Liver (tissue), 9 donors: ENCODE data around the gene TRIP13. TPM values are rescaled to one million over a fixed set of nuclear protein-coding genes. Genes with fewer than 3 reads are reported as not detected.
"Not testable (repeated sequence)": the region's sequence is repeated elsewhere in the genome, so short reads cannot be mapped to it uniquely, and the experiment has no call there.

Experiments used
- DNase-seq: peaks from one replicate; pipeline ENCODE4 v3.0.0-alpha.2; 2017; ENCODE audit warnings: low spot score
- H3K27ac ChIP-seq, 2 donors: one replicate each; pipeline ENCODE4 v1.7.0; 2013; ENCODE audit warnings: inconsistent platforms in 2 of 2, low read length in 2 of 2, control low read depth in 1 of 2, low read depth in 1 of 2, mild to moderate bottlenecking in 1 of 2
- H3K27me3 ChIP-seq, 4 donors: one replicate each; pipeline versions ENCODE4 v1.6.1 to v1.7.0; 2013; ENCODE audit warnings: low read length in 3 of 4, inconsistent platforms in 1 of 4, mild to moderate bottlenecking in 1 of 4, moderate library complexity in 1 of 4; ENCODE audit not compliant: control insufficient read depth in 4 of 4, insufficient read depth in 4 of 4
- H3K36me3 ChIP-seq, 4 donors: one replicate each; pipeline versions ENCODE4 v1.6.1 to v1.7.0; 2013; ENCODE audit warnings: low read length in 3 of 4, mild to moderate bottlenecking in 3 of 4, low read depth in 1 of 4, moderate library complexity in 1 of 4; ENCODE audit not compliant: control insufficient read depth in 4 of 4, insufficient read depth in 3 of 4
- H3K4me1 ChIP-seq, 4 donors: one replicate each; pipeline versions ENCODE4 v1.6.1 to v1.7.0; 2013; ENCODE audit warnings: low read length in 3 of 4, mild to moderate bottlenecking in 3 of 4, moderate library complexity in 1 of 4; ENCODE audit not compliant: control insufficient read depth in 4 of 4, insufficient read depth in 4 of 4
- H3K4me3 ChIP-seq, 3 donors: one replicate each; pipeline versions ENCODE4 v1.6.1 to v1.7.0; 2013; ENCODE audit warnings: low read length in 3 of 3, control low read depth in 1 of 3, low read depth in 1 of 3, mild to moderate bottlenecking in 1 of 3
- H3K9ac ChIP-seq, 2 donors: one replicate each; pipeline ENCODE4 v1.7.0; 2013; ENCODE audit warnings: low read length in 2 of 2, mild to moderate bottlenecking in 2 of 2, moderate library complexity in 2 of 2, control low read depth in 1 of 2, low read depth in 1 of 2
- H3K9me3 ChIP-seq, 4 donors: one replicate each; pipeline versions ENCODE4 v1.6.1 to v1.7.0; 2013; ENCODE audit warnings: low read length in 3 of 4; ENCODE audit not compliant: control insufficient read depth in 4 of 4
- FOXA1 ChIP-seq: IDR thresholded peaks from 2 replicates; pipeline ENCODE4 v1.6.1; 2016; ENCODE audit warnings: antibody characterized with exemption
- HNF4A ChIP-seq, 2 donors: conservative IDR thresholded peaks; 2 replicates each; pipeline ENCODE4 v1.6.1; 2016; ENCODE audit warnings: antibody characterized with exemption in 2 of 2, mild to moderate bottlenecking in 2 of 2
- HNF4G ChIP-seq: IDR thresholded peaks from 2 replicates; pipeline ENCODE4 v1.6.1; 2016; ENCODE audit warnings: antibody characterized with exemption
- RAD21 ChIP-seq, 2 donors: IDR thresholded peaks; 2 replicates each; pipeline ENCODE4 v1.6.1; 2016; ENCODE audit warnings: antibody characterized with exemption in 2 of 2, mild to moderate bottlenecking in 2 of 2
- RXRA ChIP-seq, 2 donors: IDR thresholded peaks; 2 replicates each; pipeline ENCODE4 v1.6.1; 2017 to 2018; ENCODE audit warnings: antibody characterized with exemption in 2 of 2, mild to moderate bottlenecking in 1 of 2
- SP1 ChIP-seq: IDR thresholded peaks from 2 replicates; pipeline ENCODE4 v1.6.1; 2018; ENCODE audit warnings: antibody characterized with exemption, mild to moderate bottlenecking
- TAF1 ChIP-seq: conservative IDR thresholded peaks from 2 replicates; pipeline ENCODE4 v1.6.1; 2016; ENCODE audit warnings: antibody characterized with exemption, mild to moderate bottlenecking
- YY1 ChIP-seq: IDR thresholded peaks from 2 replicates; pipeline ENCODE4 v1.6.1; 2016; ENCODE audit warnings: antibody characterized with exemption, mild to moderate bottlenecking
- WGBS: extraction: QIAGEN DNeasy Blood & Tissue Kit; methylation state at CpG from one replicate; pipeline ENCODE4 v1.1.7; 2013; 5-methylcytosine and 5-hydroxymethylcytosine counted together
- polyA plus RNA-seq, 2 donors: library from polyadenylated mRNA; stranded (reverse) in 1 of 2; unstranded in 1 of 2; fragments of 200-250 nt in 1 of 2; fragments of >200 nt in 1 of 2; fragmentation: Nextera tagmentation in 1 of 2; extraction: Ambion mirVana in 1 of 2; gene quantifications; one replicate each; pipeline versions ENCODE4 v1.2.1 to v1.2.3, GENCODE V29; 2013 to 2015
- total RNA-seq, 2 donors: library from RNA; depleted of rRNA; stranded (reverse); fragments of >200 nt; gene quantifications; one replicate each; pipeline ENCODE4 v1.2.3, GENCODE V29; 2014
- TF ChIP-seq, protein P1 (sequence below): IDR thresholded peaks from 2 replicates; pipeline ENCODE4 v1.6.1; 2016; ENCODE audit warnings: antibody characterized with exemption, mild to moderate bottlenecking
- TF ChIP-seq, protein P2 (sequence below): IDR thresholded peaks from 2 replicates; pipeline ENCODE4 v1.6.1; 2016; ENCODE audit warnings: antibody characterized with exemption
- TF ChIP-seq, protein P3 (sequence below): IDR thresholded peaks from 2 replicates; pipeline ENCODE4 v1.6.1; 2016; ENCODE audit warnings: antibody characterized with exemption
- TF ChIP-seq, protein P4 (sequence below): IDR thresholded peaks from 2 replicates; pipeline ENCODE4 v1.6.1; 2016; ENCODE audit warnings: antibody characterized with exemption
- donor health status: healthy.
- donor health status: healthy.
- donor health status: healthy.
- donor health status: healthy.
- donor health status: healthy.

TRIP13 gene
- total and polyA plus RNA-seq, 4 donors: 0.42 to 12.4 (median 0.84) TPM

DNA sequence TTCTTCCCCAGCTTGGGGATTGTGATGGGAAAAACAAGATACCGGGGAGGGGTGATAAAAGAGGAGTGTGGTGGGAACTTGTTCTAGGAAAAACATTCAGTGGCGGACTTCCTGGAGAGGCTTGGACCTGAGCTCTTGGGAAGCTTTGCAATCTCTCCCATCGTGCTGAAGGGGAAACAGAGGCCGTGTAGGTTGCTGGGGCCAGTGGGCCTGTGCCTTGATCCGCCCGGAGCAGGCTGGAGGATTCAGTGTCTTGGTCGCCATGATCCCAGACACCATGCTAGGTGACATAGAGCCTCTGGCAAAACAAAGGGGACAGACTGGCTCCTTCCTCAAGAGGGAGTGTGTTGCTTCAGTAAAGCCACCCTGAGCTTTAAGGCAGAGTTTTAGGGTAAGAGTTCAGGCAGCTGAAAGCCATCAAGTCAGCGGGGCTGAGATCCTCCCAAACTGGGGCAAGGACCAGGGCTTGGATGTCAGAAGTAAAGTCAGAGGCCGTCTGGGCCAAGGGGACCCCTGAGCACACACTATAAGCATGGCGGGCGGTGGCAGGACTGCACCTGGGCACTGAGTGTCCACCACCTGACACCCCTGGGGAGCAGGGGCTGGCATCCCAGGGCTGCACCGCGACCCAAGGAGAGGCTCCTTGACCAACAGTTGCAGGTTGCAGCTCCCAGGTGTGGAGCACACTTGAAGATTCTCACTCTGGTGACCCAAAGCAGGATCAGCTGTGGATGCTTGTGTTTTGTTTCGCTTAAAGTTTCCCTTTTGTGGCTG is 44.7 kb downstream of the TRIP13 start (continued):
- TF ChIP-seq, protein P1, sequence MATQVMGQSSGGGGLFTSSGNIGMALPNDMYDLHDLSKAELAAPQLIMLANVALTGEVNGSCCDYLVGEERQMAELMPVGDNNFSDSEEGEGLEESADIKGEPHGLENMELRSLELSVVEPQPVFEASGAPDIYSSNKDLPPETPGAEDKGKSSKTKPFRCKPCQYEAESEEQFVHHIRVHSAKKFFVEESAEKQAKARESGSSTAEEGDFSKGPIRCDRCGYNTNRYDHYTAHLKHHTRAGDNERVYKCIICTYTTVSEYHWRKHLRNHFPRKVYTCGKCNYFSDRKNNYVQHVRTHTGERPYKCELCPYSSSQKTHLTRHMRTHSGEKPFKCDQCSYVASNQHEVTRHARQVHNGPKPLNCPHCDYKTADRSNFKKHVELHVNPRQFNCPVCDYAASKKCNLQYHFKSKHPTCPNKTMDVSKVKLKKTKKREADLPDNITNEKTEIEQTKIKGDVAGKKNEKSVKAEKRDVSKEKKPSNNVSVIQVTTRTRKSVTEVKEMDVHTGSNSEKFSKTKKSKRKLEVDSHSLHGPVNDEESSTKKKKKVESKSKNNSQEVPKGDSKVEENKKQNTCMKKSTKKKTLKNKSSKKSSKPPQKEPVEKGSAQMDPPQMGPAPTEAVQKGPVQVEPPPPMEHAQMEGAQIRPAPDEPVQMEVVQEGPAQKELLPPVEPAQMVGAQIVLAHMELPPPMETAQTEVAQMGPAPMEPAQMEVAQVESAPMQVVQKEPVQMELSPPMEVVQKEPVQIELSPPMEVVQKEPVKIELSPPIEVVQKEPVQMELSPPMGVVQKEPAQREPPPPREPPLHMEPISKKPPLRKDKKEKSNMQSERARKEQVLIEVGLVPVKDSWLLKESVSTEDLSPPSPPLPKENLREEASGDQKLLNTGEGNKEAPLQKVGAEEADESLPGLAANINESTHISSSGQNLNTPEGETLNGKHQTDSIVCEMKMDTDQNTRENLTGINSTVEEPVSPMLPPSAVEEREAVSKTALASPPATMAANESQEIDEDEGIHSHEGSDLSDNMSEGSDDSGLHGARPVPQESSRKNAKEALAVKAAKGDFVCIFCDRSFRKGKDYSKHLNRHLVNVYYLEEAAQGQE: no peak
- TF ChIP-seq TAF1 (no peak), YY1 (no peak), FOXA1 (no peak)
- TF ChIP-seq, protein P2, sequence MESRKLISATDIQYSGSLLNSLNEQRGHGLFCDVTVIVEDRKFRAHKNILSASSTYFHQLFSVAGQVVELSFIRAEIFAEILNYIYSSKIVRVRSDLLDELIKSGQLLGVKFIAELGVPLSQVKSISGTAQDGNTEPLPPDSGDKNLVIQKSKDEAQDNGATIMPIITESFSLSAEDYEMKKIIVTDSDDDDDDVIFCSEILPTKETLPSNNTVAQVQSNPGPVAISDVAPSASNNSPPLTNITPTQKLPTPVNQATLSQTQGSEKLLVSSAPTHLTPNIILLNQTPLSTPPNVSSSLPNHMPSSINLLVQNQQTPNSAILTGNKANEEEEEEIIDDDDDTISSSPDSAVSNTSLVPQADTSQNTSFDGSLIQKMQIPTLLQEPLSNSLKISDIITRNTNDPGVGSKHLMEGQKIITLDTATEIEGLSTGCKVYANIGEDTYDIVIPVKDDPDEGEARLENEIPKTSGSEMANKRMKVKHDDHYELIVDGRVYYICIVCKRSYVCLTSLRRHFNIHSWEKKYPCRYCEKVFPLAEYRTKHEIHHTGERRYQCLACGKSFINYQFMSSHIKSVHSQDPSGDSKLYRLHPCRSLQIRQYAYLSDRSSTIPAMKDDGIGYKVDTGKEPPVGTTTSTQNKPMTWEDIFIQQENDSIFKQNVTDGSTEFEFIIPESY: no peak

DNA sequence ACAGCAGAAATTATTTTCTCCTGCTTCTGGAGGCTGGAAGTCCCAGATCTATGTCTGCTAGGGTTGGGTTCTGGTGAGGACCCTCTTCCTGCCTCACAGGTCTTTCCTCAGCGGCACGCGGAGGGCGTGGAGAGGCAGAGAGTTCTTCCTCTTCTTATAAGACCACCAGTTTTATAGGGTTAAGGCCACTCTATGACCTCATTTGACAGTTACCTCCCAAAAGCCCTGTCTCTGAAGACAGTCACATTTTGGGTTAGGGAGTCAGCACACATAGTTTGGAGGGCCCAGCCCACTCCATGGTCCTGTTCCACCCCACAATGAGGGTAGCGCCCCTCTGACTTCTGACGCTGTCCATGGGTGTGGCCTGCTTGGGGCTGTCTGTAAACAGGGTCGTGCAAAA is 46.7 kb downstream of the TRIP13 start:
- TF ChIP-seq, protein P3, sequence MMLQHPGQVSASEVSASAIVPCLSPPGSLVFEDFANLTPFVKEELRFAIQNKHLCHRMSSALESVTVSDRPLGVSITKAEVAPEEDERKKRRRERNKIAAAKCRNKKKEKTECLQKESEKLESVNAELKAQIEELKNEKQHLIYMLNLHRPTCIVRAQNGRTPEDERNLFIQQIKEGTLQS: no peak
- TF ChIP-seq YY1 (no peak), HNF4A (conservative IDR thresholded peaks at IDR 0.05) (no peak), RXRA (IDR thresholded peaks at IDR 0.05) (no peak), SP1 (no peak), FOXA1 (no peak), HNF4G (no peak), RAD21 (IDR thresholded peaks at IDR 0.05) (no peak)
- TF ChIP-seq, protein P1: no peak
- TF ChIP-seq, protein P4, sequence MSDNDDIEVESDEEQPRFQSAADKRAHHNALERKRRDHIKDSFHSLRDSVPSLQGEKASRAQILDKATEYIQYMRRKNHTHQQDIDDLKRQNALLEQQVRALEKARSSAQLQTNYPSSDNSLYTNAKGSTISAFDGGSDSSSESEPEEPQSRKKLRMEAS: no peak
- TF ChIP-seq, protein P2: no peak
- no peaks in the 10 kb centered on the region for H3K9me3 ChIP-seq
- no peak overlapping the region for H3K9ac ChIP-seq
- H3K36me3 ChIP-seq: no peaks in the 10 kb centered on the region
- no peaks in the 10 kb centered on the region for H3K4me1 ChIP-seq
- H3K4me3 ChIP-seq: no peak overlapping the region
- WGBS: 76% methylated on average over 7 of the region's 7 CpGs
- no peaks in the 10 kb centered on the region for H3K27me3 ChIP-seq
- no peak for DNase-seq
- H3K27ac ChIP-seq: no peak overlapping the region

DNA sequence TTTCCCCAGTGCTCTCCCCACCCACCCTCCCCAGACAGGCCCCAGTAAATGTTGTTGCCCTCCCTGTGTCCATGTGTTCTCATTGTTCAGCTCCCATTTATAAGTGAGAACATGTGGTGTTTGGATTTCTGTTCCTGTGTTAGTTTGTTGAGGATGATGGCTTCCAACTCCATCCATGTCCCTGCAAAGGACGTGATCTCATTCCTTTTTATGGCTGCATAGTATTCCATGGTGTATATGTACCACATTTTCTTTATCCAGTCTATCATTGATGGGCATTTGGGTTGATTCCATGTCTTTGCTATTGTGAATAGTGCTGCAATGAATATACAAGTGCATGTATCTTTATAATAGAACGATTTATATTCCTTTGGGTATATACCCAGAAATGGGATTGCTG is 48.1 kb downstream of the TRIP13 start:
- WGBS: 83% methylated on average over 2 of the region's 2 CpGs
- DNase-seq: not testable (repeated sequence)

More for the DNA sequence above, 48.1 kb downstream of the TRIP13 start:
- H3K4me1 ChIP-seq, H3K27ac ChIP-seq, H3K27me3 ChIP-seq, H3K36me3 ChIP-seq, H3K4me3 ChIP-seq, H3K9me3 ChIP-seq, H3K9ac ChIP-seq: not testable (repeated sequence)
